SK-N-SH treated with all-trans-retinoic acid at 6 μM for 48 hours (cell line): Measurements from ENCODE around the gene MMEL1.

Source experiments
- BACH2 ChIP-seq: fragments of 250-450 bp; sonication (Bioruptor Pico); IDR thresholded peaks from 2 replicates; pipeline ENCODE4 v1.9.0; 2021; ENCODE audit warnings: mild to moderate bottlenecking, borderline replicate concordance
- CSDC2 ChIP-seq: fragments of 250-450 bp; sonication (Bioruptor Pico); IDR thresholded peaks from 2 replicates; pipeline ENCODE4 v1.5.0; 2020; ENCODE audit warnings: mild to moderate bottlenecking, moderate library complexity
- CSRNP3 ChIP-seq: fragments of 250-450 bp; sonication (Bioruptor Pico); IDR thresholded peaks from 2 replicates; pipeline ENCODE4 v1.5.1; 2021; ENCODE audit warnings: mild to moderate bottlenecking, moderate library complexity
- ESRRG ChIP-seq: fragments of 250-450 bp; sonication (Bioruptor Pico); IDR thresholded peaks from 2 replicates; pipeline ENCODE4 v1.6.1; 2021; ENCODE audit warnings: mild to moderate bottlenecking
- GLIS3 ChIP-seq: fragments of 250-450 bp; sonication (Bioruptor Pico); IDR thresholded peaks from 2 replicates; pipeline ENCODE4 v1.5.0; 2020; ENCODE audit warnings: mild to moderate bottlenecking, moderate library complexity
- ISL1 ChIP-seq: fragments of 250-450 bp; sonication (Bioruptor Pico); IDR thresholded peaks from 2 replicates; pipeline ENCODE4 v2.1.2; 2022; ENCODE audit warnings: mild to moderate bottlenecking, moderate library complexity
- PATZ1 ChIP-seq: fragments of 250-450 bp; sonication (Bioruptor Pico); IDR thresholded peaks from 2 replicates; pipeline ENCODE4 v1.8.0; 2020; ENCODE audit warnings: mild to moderate bottlenecking, moderate library complexity, borderline replicate concordance
- POU6F1 ChIP-seq: fragments of 250-450 bp; sonication (Bioruptor Pico); IDR thresholded peaks from 2 replicates; pipeline ENCODE4 v1.8.0; 2021; ENCODE audit warnings: low read depth, mild to moderate bottlenecking, moderate library complexity, borderline replicate concordance
- PPARA ChIP-seq: fragments of 250-450 bp; sonication (Bioruptor Pico); IDR thresholded peaks from 2 replicates; pipeline ENCODE4 v1.5.0; 2020; ENCODE audit warnings: mild to moderate bottlenecking, borderline replicate concordance
- RARB ChIP-seq: fragments of 250-450 bp; sonication (Bioruptor Pico); IDR thresholded peaks from 2 replicates; pipeline ENCODE4 v1.8.0; 2021; ENCODE audit warnings: mild to moderate bottlenecking, moderate library complexity
- SNAI2 ChIP-seq: fragments of 250-450 bp; sonication (Bioruptor Pico); IDR thresholded peaks from 2 replicates; pipeline ENCODE4 v1.5.0; 2020; ENCODE audit warnings: mild to moderate bottlenecking, moderate library complexity
- ZFP3 ChIP-seq: fragments of 250-450 bp; sonication (Bioruptor Pico); IDR thresholded peaks from 2 replicates; pipeline ENCODE4 v1.5.0; 2020; ENCODE audit warnings: mild to moderate bottlenecking, moderate library complexity
- ZFP30 ChIP-seq: fragments of 450-650 bp; formaldehyde crosslinking; IDR thresholded peaks from 2 replicates; pipeline ENCODE4 v1.5.0; 2022; ENCODE audit warnings: mild to moderate bottlenecking, moderate library complexity
- TF ChIP-seq, protein P1 (sequence below): fragments of 250-450 bp; sonication (Bioruptor Pico); IDR thresholded peaks from 2 replicates; pipeline ENCODE4 v1.5.1; 2020; ENCODE audit warnings: low read depth, mild to moderate bottlenecking, moderate library complexity

DNA sequence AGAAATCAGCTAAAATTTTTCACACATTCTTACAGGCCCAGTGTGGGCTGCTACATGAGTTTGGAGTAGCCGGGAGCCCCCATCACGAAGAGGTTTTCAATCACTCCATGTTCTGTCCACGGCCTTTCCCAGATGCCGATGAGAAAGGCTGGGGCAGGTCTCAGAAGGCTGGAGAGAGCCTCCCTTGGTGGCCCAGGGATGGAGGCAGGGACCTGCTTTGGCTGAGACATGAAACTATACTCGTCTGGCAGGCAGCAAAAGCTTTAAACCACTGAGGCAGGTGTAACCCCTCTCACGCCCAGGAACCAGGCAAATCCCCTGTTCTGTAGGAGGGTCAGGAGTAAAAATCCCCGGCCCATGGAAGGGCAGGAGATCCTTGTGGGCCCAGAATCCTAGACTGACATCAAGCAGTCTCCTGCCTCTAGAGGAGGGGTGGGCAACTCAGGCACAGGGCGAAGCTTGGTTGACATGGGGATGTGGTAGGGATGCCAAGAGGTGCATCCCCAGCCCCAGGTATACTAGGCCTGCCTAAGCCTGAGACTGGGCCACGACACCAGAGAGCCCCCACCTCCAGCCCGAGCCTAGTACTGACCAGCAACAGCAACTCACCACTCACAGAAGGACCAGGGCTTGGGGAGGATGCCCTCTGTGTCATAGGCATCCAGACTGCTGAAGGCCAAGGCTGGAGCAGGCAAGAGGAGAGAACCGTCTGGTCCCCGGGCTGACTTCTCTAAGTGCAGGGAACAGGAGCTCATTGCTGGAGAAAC is 9.1 kb downstream of the MMEL1 start:
- no peak for TF ChIP-seq CSRNP3
- no peak for TF ChIP-seq PATZ1 (CRISPR knock-in tag)
- no peak for TF ChIP-seq BACH2
- TF ChIP-seq ZFP3 (CRISPR knock-in tag), result no peak
- TF ChIP-seq, protein P1, sequence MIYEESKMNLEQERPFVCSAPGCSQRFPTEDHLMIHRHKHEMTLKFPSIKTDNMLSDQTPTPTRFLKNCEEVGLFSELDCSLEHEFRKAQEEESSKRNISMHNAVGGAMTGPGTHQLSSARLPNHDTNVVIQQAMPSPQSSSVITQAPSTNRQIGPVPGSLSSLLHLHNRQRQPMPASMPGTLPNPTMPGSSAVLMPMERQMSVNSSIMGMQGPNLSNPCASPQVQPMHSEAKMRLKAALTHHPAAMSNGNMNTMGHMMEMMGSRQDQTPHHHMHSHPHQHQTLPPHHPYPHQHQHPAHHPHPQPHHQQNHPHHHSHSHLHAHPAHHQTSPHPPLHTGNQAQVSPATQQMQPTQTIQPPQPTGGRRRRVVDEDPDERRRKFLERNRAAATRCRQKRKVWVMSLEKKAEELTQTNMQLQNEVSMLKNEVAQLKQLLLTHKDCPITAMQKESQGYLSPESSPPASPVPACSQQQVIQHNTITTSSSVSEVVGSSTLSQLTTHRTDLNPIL (CRISPR knock-in tag), result no peak
- no peak for TF ChIP-seq ISL1 (CRISPR knock-in tag)
- no peak for TF ChIP-seq SNAI2 (CRISPR knock-in tag)
- TF ChIP-seq RARB (CRISPR knock-in tag), result no peak
- TF ChIP-seq POU6F1 (CRISPR knock-in tag), result no peak
- TF ChIP-seq ZFP30, result no peak
- no peak for TF ChIP-seq GLIS3 (CRISPR knock-in tag)
- TF ChIP-seq CSDC2 (CRISPR knock-in tag), result no peak
- no peak for TF ChIP-seq PPARA (CRISPR knock-in tag)
- TF ChIP-seq ESRRG, result no peak
